WTC11 (cell line): ENCODE data around the gene NKX6-2. TPM values are rescaled to one million over a fixed set of nuclear protein-coding genes. Genes with fewer than 3 reads are reported as not detected.

ENCODE experiments used
- ATAC-seq: fragments of 200-7000 bp; cut with Tn5 transposase; 2 replicates; pipeline ENCODE4 v1.10.0; 2021; ENCODE audit warnings: mild to moderate bottlenecking, moderate library complexity
- CTCF ChIA-PET: fragments of 300-600 bp; sonication (Branson Sonifier 250); formaldehyde crosslinking; loops from one replicate; lab custom pipeline; 2021; ENCODE audit warnings: antibody characterized with exemption; lab: Charles Lee
- POLR2A ChIA-PET: fragments of 350-600 bp; sonication (Branson Sonifier 250); formaldehyde crosslinking; loops from one replicate; lab custom pipeline; 2021; ENCODE audit warnings: antibody characterized with exemption; lab: Charles Lee
- DNase-seq: peaks from one replicate; pipeline ENCODE4 v3.0.0; 2021; ENCODE audit warnings: low spot score
- H3K27ac Mint-ChIP-seq: 2 replicates; pipeline ENCODE4 v1.8.0; 2021; ENCODE audit warnings: mixed read lengths
- H3K27me3 Mint-ChIP-seq: 2 replicates; pipeline ENCODE4 v1.8.0; 2021; ENCODE audit warnings: low read depth, mild to moderate bottlenecking, moderate library complexity, mixed read lengths
- H3K36me3 Mint-ChIP-seq: 2 replicates; pipeline ENCODE4 v1.8.0; 2021; ENCODE audit warnings: mixed read lengths
- H3K4me1 Mint-ChIP-seq: 2 replicates; pipeline ENCODE4 v1.8.0; 2022; ENCODE audit warnings: mixed read lengths
- H3K4me3 Mint-ChIP-seq: 2 replicates; pipeline ENCODE4 v1.8.0; 2021; ENCODE audit warnings: mild to moderate bottlenecking, moderate library complexity, mixed read lengths
- H3K9me3 Mint-ChIP-seq: 2 replicates; pipeline ENCODE4 v1.8.0; 2021; ENCODE audit warnings: mixed read lengths
- ESRRA ChIP-seq: sonication (generic); formaldehyde crosslinking; IDR thresholded peaks from 2 replicates; pipeline ENCODE4 v1.8.1; 2022; ENCODE audit warnings: mild to moderate bottlenecking, missing genetic modification reagents, borderline replicate concordance
- GABPB1 ChIP-seq: sonication (generic); formaldehyde crosslinking; IDR thresholded peaks from 2 replicates; pipeline ENCODE4 v1.8.1; 2023; ENCODE audit warnings: mild to moderate bottlenecking, missing genetic modification reagents
- MXD4 ChIP-seq: fragments of 250-450 bp; sonication (Bioruptor Pico); IDR thresholded peaks from 2 replicates; pipeline ENCODE4 v1.8.0; 2021; ENCODE audit warnings: mild to moderate bottlenecking, moderate library complexity, borderline replicate concordance
- MYBL2 ChIP-seq: sonication (generic); formaldehyde crosslinking; IDR thresholded peaks from 2 replicates; pipeline ENCODE4 v1.8.1; 2023; ENCODE audit warnings: mild to moderate bottlenecking, moderate library complexity, missing genetic modification reagents
- TCF7 ChIP-seq: sonication (generic); formaldehyde crosslinking; IDR thresholded peaks from 2 replicates; pipeline ENCODE4 v1.8.0; 2022; ENCODE audit warnings: mild to moderate bottlenecking, low read depth, missing genetic modification reagents, moderate library complexity
- ZBTB21 ChIP-seq: sonication (generic); formaldehyde crosslinking; IDR thresholded peaks from 2 replicates; pipeline ENCODE4 v1.8.1; 2023; ENCODE audit warnings: mild to moderate bottlenecking, missing genetic modification reagents, borderline replicate concordance
- ZNF121 ChIP-seq: sonication (generic); formaldehyde crosslinking; IDR thresholded peaks from 2 replicates; pipeline ENCODE4 v1.8.0; 2023; ENCODE audit warnings: missing genetic modification reagents
- ZNF138 ChIP-seq: sonication (generic); formaldehyde crosslinking; conservative IDR thresholded peaks from 2 replicates; pipeline ENCODE4 v1.8.1; 2022; ENCODE audit warnings: mild to moderate bottlenecking, moderate library complexity, missing genetic modification reagents
- ZNF219 ChIP-seq: sonication (generic); formaldehyde crosslinking; IDR thresholded peaks from 2 replicates; pipeline ENCODE4 v1.8.0; 2023; ENCODE audit warnings: missing genetic modification reagents, mild to moderate bottlenecking, borderline replicate concordance
- ZNF232 ChIP-seq: sonication (generic); formaldehyde crosslinking; IDR thresholded peaks from 2 replicates; pipeline ENCODE4 v1.8.0; 2022; ENCODE audit warnings: mild to moderate bottlenecking, missing genetic modification reagents
- ZNF423 ChIP-seq: fragments of 250-450 bp; sonication (Bioruptor Pico); IDR thresholded peaks from 2 replicates; pipeline ENCODE4 v2.1.2; 2022; ENCODE audit warnings: mild to moderate bottlenecking, moderate library complexity
- total RNA-seq: library from RNA; stranded (reverse); gene quantifications from 3 replicates; pipeline ENCODE4 v1.2.3, GENCODE V29; 2021
- TF ChIP-seq, protein P1 (sequence below): sonication (generic); formaldehyde crosslinking; conservative IDR thresholded peaks from 2 replicates; pipeline ENCODE4 v1.8.1; 2022; ENCODE audit warnings: mild to moderate bottlenecking, missing genetic modification reagents
- TF ChIP-seq, protein P2 (sequence below): sonication (generic); formaldehyde crosslinking; IDR thresholded peaks from 2 replicates; pipeline ENCODE4 v1.8.1; 2023; ENCODE audit warnings: mild to moderate bottlenecking, missing genetic modification reagents, moderate library complexity
- TF ChIP-seq, protein P3 (sequence below): fragments of 250-450 bp; sonication (Bioruptor Pico); conservative IDR thresholded peaks from 2 replicates; pipeline ENCODE4 v1.9.0; 2021; ENCODE audit warnings: mild to moderate bottlenecking
- TF ChIP-seq, protein P4 (sequence below): sonication (generic); formaldehyde crosslinking; IDR thresholded peaks from 2 replicates; pipeline ENCODE4 v1.8.0; 2023; ENCODE audit warnings: mild to moderate bottlenecking, missing genetic modification reagents
- TF ChIP-seq, protein P5 (sequence below): sonication (generic); formaldehyde crosslinking; IDR thresholded peaks from 2 replicates; pipeline ENCODE4 v1.8.0; 2023; ENCODE audit warnings: missing genetic modification reagents, mild to moderate bottlenecking, borderline replicate concordance
- TF ChIP-seq, protein P6 (sequence below): sonication (generic); formaldehyde crosslinking; IDR thresholded peaks from 2 replicates; pipeline ENCODE4 v1.8.1; 2022; ENCODE audit warnings: low read depth, mild to moderate bottlenecking, moderate library complexity, missing genetic modification reagents, borderline replicate concordance
- TF ChIP-seq, protein P7 (sequence below): fragments of 250-450 bp; sonication (Bioruptor Pico); IDR thresholded peaks from 2 replicates; pipeline ENCODE4 v1.8.0; 2021; ENCODE audit warnings: mild to moderate bottlenecking

NKX6-2 gene
- total RNA-seq, 1 experiment from 2014 or later = 0.15 TPM

DNA sequence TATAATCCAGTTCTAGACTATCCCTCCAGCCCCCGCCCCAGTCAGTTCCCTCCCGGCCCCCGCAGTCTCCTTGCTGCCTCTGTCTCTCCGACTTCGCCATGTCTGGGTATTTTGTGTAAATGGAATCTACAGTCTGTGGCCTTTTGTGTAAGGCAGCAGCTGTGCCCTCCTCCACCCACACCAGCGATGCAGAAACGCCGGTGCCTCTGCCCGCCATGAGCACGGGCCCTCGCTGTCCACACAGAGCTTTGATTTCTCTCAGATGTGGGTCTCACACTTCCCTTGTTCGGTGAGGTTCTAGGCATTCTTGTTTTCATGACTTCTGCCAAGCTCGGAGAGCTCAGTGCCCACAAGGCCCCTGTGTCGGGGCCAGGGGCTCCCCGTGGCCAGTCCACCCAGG is 37.8 kb downstream of the NKX6-2 start:
- Mint-ChIP-seq H3K9me3 (no peaks in the 10 kb centered on the region), H3K4me3 (no peak overlapping the region), H3K27ac (peak overlapping the region; percentile 71), H3K27me3 (no peaks in the 10 kb centered on the region), H3K36me3 (no peaks in the 10 kb centered on the region), H3K4me1 (peaks cover 17% of the 10 kb centered on the region)
- POLR2A ChIA-PET = no interaction called here
- DNase-seq (no peak), ATAC-seq (no peak)
- CTCF ChIA-PET = interaction anchor here (0.8 kb wide), 1 partner anchor 388 kb away, joined by 3 read pairs; no protein-coding TSS in a partner anchor
- TF ChIP-seq MXD4 (CRISPR knock-in tag) = no peak
- TF ChIP-seq, protein P1, sequence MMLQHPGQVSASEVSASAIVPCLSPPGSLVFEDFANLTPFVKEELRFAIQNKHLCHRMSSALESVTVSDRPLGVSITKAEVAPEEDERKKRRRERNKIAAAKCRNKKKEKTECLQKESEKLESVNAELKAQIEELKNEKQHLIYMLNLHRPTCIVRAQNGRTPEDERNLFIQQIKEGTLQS (CRISPR knock-in tag) = no peak
- TF ChIP-seq MYBL2 (CRISPR knock-in tag) = no peak
- TF ChIP-seq, protein P2, sequence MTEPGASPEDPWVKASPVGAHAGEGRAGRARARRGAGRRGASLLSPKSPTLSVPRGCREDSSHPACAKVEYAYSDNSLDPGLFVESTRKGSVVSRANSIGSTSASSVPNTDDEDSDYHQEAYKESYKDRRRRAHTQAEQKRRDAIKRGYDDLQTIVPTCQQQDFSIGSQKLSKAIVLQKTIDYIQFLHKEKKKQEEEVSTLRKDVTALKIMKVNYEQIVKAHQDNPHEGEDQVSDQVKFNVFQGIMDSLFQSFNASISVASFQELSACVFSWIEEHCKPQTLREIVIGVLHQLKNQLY (CRISPR knock-in tag) = no peak
- no peak for TF ChIP-seq ESRRA
- TF ChIP-seq ZBTB21 = no peak
- TF ChIP-seq, protein P3, sequence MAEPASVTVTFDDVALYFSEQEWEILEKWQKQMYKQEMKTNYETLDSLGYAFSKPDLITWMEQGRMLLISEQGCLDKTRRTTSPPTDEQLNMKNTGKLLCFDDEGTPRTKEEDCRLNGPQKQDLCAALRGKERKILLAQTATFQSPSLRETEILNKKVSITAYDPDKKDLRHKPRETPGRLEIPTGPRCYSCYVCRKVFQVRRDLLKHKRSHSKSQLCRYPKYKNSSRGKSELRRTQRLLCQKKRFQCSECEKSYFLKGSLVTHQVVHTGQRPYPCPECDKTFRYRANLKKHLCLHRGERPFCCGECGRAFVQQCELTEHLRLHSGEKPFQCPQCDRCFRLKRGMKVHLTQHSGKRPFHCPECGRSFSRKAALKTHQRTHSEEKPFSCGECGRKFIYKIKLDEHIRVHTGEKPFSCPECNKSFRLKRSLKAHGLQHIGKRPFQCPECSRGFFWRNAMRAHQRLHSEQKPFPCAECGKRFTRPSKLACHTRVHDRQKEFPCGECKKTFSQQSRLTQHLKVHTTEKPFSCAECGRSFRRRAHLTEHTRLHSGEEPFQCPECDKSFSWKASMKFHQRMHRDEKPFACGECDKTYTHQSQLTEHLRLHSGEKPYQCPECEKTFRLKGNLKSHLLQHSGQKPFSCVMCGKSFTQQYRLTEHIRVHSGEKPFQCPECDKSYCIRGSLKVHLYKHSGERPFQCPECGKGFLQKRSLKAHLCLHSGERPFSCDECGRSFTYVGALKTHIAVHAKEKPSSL = no peak

DNA sequence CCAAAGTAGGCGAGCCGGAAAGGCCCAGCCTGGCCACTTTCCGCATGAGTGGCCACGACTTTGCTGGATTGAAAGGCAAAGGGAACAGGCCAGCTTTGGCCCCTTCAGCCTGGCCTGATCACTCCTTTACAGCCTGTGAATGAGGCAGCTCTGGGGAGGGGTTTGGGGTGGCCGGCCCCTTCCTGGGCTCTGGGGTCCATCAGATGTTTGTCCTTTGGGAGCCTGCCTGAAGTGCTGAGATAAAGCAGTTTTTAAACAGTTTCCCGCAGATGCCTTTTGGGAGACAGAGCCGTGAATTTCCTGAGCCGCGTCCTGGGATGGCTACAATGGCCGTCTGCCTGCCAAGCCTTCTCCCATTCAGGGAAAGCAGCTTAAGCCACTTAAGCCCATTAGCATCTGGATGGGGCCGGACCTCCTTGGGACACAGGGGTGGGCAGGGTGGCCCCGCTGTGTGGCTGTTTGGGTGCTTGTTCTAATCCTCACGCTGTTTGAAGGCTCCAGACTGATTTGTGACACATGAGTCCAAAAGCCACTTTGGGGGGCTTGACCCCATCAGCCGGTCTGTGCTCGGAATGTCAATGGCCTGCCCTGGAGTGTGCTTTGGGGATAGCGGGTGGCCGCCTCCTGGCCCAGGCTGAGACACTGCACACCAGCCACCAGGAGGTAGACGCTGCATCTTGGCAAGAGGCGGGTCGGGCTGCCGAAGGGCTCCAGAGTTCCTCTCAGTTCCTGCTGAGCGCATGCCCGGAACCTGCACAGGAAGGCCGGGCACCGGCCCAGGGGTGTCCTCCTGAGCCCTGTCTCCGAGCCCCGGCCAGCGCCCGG is 38.9 kb downstream of the NKX6-2 start:
- peak; percentile 34 for DNase-seq
- H3K27me3 Mint-ChIP-seq = no peaks in the 10 kb centered on the region
- POLR2A ChIA-PET = no interaction called here
- peak overlapping the region; percentile 60 for H3K27ac Mint-ChIP-seq
- CTCF ChIA-PET = no interaction called here
- H3K9me3 Mint-ChIP-seq = no peaks in the 10 kb centered on the region
- peak; percentile 73 for ATAC-seq
- H3K36me3 Mint-ChIP-seq = no peaks in the 10 kb centered on the region
- no peak overlapping the region for H3K4me3 Mint-ChIP-seq
- peaks cover 24% of the 10 kb centered on the region for H3K4me1 Mint-ChIP-seq
- 0 out of 2 replicates have a peak, but pooled peaks have one; percentile 35 for TF ChIP-seq ZNF138
- TF ChIP-seq, protein P4, sequence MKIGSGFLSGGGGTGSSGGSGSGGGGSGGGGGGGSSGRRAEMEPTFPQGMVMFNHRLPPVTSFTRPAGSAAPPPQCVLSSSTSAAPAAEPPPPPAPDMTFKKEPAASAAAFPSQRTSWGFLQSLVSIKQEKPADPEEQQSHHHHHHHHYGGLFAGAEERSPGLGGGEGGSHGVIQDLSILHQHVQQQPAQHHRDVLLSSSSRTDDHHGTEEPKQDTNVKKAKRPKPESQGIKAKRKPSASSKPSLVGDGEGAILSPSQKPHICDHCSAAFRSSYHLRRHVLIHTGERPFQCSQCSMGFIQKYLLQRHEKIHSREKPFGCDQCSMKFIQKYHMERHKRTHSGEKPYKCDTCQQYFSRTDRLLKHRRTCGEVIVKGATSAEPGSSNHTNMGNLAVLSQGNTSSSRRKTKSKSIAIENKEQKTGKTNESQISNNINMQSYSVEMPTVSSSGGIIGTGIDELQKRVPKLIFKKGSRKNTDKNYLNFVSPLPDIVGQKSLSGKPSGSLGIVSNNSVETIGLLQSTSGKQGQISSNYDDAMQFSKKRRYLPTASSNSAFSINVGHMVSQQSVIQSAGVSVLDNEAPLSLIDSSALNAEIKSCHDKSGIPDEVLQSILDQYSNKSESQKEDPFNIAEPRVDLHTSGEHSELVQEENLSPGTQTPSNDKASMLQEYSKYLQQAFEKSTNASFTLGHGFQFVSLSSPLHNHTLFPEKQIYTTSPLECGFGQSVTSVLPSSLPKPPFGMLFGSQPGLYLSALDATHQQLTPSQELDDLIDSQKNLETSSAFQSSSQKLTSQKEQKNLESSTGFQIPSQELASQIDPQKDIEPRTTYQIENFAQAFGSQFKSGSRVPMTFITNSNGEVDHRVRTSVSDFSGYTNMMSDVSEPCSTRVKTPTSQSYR (CRISPR knock-in tag) = no peak
- no peak for TF ChIP-seq ZNF219 (CRISPR knock-in tag)
- no peak for TF ChIP-seq ZBTB21
- TF ChIP-seq, protein P5, sequence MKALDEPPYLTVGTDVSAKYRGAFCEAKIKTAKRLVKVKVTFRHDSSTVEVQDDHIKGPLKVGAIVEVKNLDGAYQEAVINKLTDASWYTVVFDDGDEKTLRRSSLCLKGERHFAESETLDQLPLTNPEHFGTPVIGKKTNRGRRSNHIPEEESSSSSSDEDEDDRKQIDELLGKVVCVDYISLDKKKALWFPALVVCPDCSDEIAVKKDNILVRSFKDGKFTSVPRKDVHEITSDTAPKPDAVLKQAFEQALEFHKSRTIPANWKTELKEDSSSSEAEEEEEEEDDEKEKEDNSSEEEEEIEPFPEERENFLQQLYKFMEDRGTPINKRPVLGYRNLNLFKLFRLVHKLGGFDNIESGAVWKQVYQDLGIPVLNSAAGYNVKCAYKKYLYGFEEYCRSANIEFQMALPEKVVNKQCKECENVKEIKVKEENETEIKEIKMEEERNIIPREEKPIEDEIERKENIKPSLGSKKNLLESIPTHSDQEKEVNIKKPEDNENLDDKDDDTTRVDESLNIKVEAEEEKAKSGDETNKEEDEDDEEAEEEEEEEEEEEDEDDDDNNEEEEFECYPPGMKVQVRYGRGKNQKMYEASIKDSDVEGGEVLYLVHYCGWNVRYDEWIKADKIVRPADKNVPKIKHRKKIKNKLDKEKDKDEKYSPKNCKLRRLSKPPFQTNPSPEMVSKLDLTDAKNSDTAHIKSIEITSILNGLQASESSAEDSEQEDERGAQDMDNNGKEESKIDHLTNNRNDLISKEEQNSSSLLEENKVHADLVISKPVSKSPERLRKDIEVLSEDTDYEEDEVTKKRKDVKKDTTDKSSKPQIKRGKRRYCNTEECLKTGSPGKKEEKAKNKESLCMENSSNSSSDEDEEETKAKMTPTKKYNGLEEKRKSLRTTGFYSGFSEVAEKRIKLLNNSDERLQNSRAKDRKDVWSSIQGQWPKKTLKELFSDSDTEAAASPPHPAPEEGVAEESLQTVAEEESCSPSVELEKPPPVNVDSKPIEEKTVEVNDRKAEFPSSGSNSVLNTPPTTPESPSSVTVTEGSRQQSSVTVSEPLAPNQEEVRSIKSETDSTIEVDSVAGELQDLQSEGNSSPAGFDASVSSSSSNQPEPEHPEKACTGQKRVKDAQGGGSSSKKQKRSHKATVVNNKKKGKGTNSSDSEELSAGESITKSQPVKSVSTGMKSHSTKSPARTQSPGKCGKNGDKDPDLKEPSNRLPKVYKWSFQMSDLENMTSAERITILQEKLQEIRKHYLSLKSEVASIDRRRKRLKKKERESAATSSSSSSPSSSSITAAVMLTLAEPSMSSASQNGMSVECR = no peak
- no peak for TF ChIP-seq MYBL2 (CRISPR knock-in tag)
- TF ChIP-seq GABPB1 = no peak
- TF ChIP-seq ZNF423 (CRISPR knock-in tag) = peak; percentile 93
- no peak for TF ChIP-seq ZNF232 (CRISPR knock-in tag)
- no peak for TF ChIP-seq TCF7 (CRISPR knock-in tag)
- TF ChIP-seq, protein P6, sequence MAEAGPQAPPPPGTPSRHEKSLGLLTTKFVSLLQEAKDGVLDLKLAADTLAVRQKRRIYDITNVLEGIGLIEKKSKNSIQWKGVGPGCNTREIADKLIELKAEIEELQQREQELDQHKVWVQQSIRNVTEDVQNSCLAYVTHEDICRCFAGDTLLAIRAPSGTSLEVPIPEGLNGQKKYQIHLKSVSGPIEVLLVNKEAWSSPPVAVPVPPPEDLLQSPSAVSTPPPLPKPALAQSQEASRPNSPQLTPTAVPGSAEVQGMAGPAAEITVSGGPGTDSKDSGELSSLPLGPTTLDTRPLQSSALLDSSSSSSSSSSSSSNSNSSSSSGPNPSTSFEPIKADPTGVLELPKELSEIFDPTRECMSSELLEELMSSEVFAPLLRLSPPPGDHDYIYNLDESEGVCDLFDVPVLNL (CRISPR knock-in tag) = no peak
- TF ChIP-seq, protein P7, sequence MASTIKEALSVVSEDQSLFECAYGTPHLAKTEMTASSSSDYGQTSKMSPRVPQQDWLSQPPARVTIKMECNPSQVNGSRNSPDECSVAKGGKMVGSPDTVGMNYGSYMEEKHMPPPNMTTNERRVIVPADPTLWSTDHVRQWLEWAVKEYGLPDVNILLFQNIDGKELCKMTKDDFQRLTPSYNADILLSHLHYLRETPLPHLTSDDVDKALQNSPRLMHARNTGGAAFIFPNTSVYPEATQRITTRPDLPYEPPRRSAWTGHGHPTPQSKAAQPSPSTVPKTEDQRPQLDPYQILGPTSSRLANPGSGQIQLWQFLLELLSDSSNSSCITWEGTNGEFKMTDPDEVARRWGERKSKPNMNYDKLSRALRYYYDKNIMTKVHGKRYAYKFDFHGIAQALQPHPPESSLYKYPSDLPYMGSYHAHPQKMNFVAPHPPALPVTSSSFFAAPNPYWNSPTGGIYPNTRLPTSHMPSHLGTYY (CRISPR knock-in tag) = no peak
- no peak for TF ChIP-seq ZNF121
- TF ChIP-seq, protein P2 (CRISPR knock-in tag) = no peak
